Amniotic epithelial cell (primary cell): ENCODE results near the gene RASD1.

ENCODE experiments used
- DNase-seq: peaks from one replicate; pipeline ENCODE4 v3.0.0-alpha.2; 2010; ENCODE audit warnings: low read depth

Gene RASD1, protein sequence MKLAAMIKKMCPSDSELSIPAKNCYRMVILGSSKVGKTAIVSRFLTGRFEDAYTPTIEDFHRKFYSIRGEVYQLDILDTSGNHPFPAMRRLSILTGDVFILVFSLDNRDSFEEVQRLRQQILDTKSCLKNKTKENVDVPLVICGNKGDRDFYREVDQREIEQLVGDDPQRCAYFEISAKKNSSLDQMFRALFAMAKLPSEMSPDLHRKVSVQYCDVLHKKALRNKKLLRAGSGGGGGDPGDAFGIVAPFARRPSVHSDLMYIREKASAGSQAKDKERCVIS

DNA sequence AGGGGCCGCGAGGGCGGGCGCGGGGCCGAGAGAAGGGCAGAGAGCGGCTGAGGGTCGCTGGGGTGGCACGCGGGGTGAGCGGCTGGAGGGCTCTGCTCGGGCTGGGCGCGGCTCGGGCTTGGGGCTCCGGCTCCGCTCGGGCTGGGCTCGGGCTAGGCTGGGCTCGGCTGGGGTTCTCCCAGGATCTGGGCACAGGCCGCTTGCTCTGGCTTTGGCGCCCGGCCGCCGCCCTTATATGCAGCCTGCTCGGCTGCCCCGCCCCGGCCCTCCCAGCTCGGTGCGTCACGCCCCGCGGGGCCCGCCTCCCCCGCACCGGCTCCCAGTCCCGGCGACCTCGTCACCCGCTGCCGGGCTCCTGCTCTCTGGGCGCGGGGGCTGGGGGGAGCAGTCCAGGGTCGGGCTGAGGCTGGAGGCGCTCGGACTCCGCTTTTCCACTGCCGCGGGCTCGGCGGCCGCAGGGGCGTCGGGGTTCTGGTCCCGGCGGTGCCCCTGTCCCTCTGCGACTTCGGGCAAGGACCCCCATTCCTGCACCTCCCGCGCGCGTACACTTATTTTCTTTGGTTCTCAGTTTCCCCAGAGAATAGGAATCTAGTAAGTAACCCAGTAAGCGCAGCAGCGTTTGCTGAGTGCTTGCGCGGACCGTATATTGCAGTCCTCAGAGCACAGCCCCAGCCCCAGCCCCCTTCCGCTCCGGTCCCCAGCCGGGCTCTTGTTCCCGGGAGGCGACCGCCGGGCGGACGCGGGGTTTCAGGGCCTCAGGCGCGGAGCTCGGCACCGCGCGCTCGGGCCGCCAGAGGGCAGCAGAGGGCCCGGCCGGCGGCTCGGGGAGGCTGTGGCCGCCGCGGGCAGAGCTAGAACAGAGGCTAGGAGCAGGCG, at the start of gene RASD1:
TSS of gene RASD1 (minus strand) at position 207 of the 876 bp plus-strand sequence. CDS start 214 bp downstream, outside the sequence.
- peak; percentile 79 for DNase-seq

DNA sequence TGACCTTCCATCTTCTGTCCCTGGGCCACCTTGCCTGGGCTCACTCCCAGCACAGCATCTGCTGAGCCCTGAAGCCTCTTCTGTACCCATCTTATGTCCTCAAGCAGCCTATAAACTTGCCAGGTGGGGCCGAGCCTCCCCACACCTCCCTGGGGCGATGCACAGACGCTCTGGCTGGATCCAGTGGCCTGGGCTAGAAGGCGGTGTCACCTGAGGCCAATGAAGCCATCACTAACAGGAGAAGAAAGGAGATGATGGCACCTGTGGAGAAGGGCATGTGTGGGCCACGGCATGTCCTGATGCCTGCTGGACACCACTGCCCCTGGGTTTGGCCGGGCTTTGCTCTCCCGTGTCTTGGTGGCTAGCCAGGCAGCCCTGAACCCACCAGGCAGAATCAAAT, 49.8 kb upstream of the RASD1 start:
- DNase-seq: no peak

- peak; percentile 35 for DNase-seq
Measured at GRCh38 chr17:17545031-17545820, 49.0 kb upstream of the RASD1 start.

GRCh38 chr17:17542906-17543635, 46.9 kb upstream of the RASD1 start:
- no peak for DNase-seq

DNA sequence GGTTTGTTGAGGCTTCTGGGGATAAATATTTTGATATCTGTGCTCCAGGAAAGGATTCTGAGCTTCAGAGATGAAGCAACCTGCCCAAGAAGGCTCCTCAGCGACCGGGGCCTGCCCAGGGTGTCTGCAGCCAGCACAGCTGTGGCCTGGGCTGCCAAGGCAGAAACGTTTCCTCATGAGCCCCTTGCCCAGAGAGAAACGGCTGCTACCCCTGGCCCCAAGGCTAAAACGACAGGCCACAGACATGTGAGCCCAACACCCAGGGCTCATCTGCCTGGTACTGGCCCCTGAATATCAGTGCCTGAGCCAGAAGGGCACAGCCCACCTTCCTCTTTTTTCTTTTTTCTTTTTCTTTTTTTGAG, 45.4 kb upstream of the RASD1 start:
- no peak for DNase-seq

DNA sequence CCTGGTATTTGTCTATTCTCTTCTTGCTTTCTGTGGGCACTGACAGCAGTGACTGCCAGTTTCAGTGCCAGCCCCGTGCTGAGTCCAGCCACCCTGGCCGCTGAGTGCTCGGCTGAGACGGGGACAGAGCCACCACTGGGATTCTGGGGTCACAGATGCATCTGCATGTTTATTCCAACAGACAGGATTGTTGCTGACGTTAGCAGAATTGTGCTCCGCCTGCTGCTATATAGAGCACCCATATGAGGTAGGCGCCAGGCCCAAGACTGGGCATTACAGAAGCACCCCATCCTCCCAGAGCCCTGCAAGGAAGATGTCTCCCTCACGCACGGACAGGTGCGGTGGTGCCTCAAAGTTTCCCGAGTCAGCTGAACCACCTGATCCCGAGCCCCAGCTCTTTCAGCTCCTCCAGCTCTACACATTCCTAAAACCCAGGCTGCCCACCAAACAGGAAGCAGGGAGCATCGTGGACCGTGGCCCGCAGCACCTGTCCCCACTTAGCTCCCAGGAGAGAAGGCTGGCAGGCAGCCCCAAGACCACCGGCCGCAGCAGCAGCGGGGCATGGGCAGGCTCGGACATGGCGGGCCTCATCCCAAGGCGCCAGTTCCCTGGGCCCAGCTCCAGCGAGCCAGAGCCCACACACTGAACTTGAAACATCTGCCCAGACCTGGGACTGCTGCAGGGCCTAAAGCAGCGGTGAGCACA, 44.9 kb upstream of the RASD1 start:
- no peak for DNase-seq

DNA sequence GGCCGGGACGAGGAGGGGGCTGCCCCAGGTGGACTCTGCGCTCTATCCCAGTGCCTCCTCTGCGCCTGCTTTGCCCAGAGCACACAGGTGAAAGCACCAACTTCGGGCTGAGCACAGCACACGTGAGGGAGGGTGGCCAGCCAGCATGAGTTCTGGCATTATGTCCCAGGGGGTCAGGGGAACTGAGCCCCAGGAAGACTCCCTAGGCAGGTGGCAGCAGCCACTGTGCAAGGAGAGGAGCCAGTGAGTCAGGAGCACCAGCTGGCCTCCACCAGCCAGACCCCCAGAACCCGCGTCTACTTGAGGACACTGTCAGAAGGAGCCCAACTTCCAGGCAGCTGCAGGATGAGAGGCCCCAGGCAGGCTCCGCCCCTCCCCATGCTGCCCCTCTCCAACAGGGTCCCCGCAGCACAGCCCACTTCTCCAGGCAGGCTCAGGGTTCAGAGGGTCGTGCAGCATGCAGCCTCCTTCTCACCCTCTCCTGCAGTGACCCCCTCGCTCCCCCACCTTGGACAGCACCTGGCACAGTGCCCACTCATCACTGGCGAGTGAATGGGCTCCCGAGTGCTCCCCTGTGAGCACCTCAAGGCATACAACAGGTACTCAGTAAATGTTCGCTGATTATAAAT, 44.2 kb upstream of the RASD1 start:
- DNase-seq: no peak

DNA sequence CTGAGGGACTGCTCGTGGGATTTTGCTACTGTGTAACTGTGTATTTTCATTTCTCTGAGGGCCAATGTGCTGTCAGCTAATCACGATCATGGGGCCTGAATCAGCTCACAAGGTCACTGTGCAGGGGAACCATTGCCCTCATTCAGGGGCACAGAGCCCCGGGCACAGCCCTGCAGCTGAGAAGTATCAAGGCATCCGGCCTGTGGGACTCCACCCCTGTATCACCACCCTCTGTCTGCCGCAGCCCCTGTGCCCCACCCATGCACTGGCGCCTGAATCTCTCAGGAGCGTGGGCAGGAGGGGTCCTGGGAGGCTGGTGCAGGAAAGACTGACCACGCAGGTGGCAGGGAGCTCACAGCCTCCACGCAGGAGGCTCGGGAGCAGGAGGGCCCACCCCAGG, 43.4 kb upstream of the RASD1 start:
- DNase-seq: no peak

GRCh38 chr17:17538417-17539391, 42.5 kb upstream of the RASD1 start:
- DNase-seq: peak; percentile 20

GRCh38 chr17:17537311-17538099, 41.3 kb upstream of the RASD1 start:
- peak; percentile 57 for DNase-seq

DNA sequence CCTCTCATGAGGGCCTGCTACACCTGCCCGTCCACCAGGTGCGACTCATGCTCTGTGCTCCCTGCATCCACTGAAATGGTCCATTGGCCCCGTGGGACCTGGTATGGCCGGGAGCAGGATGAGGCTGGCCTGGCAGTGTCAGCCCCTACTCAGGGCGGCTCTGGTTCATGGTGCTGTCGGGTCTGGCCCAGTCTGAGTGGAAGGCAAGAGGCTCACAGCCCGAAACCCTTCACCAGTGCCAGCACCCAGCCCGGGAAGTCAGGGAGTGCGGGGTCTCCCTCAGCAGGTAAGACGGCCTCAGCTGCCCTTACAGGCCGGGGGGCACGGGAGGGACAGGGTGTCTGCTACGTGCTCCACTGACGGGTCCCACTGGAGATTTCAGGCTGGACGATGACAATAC, 40.5 kb upstream of the RASD1 start:
- DNase-seq: no peak

DNA sequence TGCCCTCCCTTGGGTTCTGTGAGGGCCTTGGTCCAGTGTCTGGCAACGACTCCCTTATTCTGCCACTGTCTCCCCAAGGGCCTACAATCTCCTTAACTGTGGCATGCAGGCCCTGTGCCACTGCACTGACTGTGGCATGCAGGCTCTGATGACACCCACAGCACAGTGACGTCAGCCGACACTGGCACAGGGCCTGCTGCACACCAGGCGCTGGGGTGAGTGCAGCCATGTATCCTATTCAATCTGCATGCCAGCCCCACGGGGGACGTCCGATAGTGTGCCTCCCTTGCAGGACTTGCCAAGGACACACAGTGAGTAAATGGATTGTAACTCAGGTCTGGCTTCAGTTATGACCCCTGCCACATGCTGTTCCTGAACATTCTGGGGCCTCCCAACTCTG, 39.8 kb upstream of the RASD1 start:
- no peak for DNase-seq

- DNase-seq: no peak
Measured at GRCh38 chr17:17533901-17534441, 37.8 kb upstream of the RASD1 start.

DNA sequence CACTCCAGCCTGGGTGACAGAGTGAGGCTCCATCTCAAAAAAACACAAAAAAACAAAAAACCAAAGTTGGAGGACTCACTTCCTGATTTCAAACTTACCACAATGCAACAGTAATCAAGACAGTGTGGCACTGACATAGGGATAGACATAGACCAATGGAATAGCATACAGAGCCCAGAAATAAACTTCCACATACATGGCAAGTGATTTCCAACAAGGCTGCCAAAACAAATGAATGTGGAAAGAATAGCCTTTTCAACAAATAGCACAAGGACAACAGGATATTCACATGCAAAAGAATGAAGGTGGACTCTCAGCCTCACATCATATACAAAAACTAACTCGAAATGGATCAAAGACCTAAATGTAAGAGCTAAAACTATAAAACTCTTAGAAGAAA, 36.8 kb upstream of the RASD1 start:
- DNase-seq: no peak

GRCh38 chr17:17531156-17531555, 35.0 kb upstream of the RASD1 start:
- no peak for DNase-seq

DNA sequence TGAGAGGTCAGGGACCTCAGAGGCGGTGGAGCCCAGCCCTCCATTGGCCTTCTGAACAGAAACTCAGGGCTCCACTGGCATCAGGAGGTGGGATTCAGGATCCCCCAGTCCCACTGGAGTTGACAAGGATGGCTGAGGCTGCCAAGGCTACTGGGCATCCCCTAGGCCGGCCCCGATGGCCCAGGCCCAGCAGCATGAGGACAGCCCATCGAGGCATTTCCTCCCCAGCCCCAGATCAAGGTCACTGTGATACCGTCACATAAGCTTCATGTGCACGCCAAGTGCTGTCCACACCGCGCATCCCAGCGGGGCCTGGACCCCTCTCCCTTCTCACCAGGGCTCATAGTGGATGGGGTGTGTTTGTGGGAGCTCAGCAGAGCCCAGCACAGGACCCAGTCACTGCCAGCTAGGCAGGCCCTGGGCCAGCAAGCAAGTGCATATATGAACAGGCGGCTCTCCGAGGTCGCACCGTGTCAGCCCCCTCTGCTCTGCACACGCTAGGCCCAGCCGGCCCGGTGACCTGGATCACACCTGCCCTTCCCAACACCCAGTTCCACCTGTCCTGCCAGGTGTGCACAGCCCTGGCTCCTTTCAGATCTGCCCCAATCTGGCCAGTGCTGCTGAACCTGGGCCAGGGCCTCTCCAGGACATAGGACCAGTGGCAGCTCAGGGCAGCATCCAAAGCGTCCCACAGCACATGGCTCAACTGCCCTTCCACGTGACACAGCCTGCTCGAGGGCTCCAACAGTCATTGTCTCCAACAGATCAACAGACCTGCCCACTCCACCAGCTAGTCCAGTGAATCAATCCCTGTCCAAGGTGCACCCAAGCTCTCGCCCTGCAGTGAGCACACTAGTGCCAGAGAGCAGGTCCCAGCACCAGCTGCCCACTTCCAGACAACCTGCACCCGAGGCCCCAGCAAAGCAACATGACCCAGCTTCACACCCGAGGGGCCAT, 32.8 kb upstream of the RASD1 start:
- DNase-seq: no peak

- no peak for DNase-seq
Measured at GRCh38 chr17:17527956-17528500, 31.8 kb upstream of the RASD1 start.
